ENCODE results near the gene MYOM3.

DNA sequence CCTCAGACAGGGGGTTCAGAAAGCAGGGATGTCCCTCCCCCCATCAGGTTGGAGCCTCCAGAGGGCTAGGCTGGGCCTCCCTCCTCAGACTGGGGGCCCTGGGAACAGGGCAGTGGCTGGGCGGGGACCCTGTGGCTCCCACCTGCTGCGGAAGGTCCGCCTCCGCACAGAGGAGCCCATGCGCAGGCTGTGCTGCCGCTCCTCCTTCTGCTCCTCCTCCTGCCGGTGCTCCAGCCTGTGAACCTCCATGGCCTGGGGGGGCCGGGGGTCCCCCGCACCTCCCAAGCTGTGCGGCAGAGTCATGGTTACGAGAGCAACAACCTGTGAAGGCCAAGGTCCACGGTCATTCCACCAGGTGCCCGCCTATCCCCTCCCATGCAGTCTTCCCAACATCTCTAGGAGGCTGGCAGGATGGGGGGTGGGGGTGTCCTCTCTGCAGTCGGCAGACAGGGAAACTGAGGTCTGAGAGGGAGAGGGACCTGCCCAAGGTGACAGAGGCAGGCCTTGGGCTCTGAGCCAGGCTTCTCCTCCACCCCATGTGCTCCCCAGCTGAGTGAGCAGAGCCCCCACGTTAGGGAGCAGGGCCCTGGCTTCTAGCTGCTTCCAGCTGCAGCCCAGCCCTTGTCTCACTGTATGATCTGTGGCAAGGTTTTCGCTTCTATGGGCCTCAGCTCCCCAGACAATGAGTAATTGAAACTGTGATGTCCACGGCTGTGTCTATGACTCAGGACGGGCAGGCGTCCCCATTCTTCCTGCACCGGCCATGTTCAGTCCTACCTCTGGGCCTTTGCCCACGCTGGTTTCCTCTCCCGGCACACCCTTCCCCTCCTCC, 3.4 kb downstream of the MYOM3 start:
- TF ChIP-seq POLR2A (IDR thresholded peaks at IDR 0.05; ENCODE audit: low read depth, low read length), result no peak
- no peak for TF ChIP-seq TAF1 (IDR thresholded peaks at IDR 0.05; ENCODE audit: low read depth, low read length)
- no peak for TF ChIP-seq POLR2AphosphoS5 (IDR thresholded peaks at IDR 0.05; ENCODE audit: low read depth, low read length)
- TF ChIP-seq PAX5 (IDR thresholded peaks at IDR 0.05; ENCODE audit: insufficient read depth, low read length, severe bottlenecking), result no peak
- TF ChIP-seq SPI1 (IDR thresholded peaks at IDR 0.05; ENCODE audit: low read depth, low read length), result no peak

Measured in GM12891 (cell line).